IMR-90 (cell line): ENCODE data around the gene EIF2B5. TPM values are rescaled to one million over a fixed set of nuclear protein-coding genes. Genes with fewer than 3 reads are reported as not detected.

ENCODE experiments used
- ATAC-seq: fragments of 200-7000 bp; cut with Tn5 transposase; 2 replicates; pipeline ENCODE4 v1.9.1; 2020; ENCODE audit warnings: low read depth, mild to moderate bottlenecking, moderate library complexity
- BruUV-seq: library from RNA; stranded (reverse); fragments of 400-500 nt; replicated peaks from 2 replicates; lab custom pipeline; 2021; lab: Mats Ljungman, UMichigan
- CTCF ChIA-PET: fragments of 300-600 bp; formaldehyde crosslinking; extraction: SDS; loops from one replicate; lab custom pipeline; 2021; ENCODE audit warnings: antibody characterized with exemption; lab: Yijun Ruan, JAX
- POLR2A ChIA-PET: fragments of 300-600 bp; sonication (Branson Sonifier 250); formaldehyde crosslinking; loops from one replicate; lab custom pipeline; 2022; ENCODE audit warnings: antibody characterized with exemption; ENCODE audit not compliant: unreplicated experiment; lab: Charles Lee
- DNase-seq: peaks from one replicate; pipeline ENCODE4 v3.0.0; 2013
- H2AFZ ChIP-seq: replicated peaks from 2 replicates; pipeline ENCODE3; 2013; ENCODE audit warnings: low read length, mild to moderate bottlenecking; ENCODE audit not compliant: poor library complexity
- H2AK5ac ChIP-seq: 2 replicates; pipeline ENCODE4 v1.6.1; 2013; ENCODE audit warnings: low read depth, low read length, inconsistent platforms
- H2AK9ac ChIP-seq: replicated peaks from 2 replicates; pipeline ENCODE3; 2013; ENCODE audit warnings: mild to moderate bottlenecking, low read depth, low read length, moderate library complexity; ENCODE audit not compliant: poor library complexity
- H2BK120ac ChIP-seq: 2 replicates; pipeline ENCODE4 v1.6.1; 2013; ENCODE audit warnings: low read depth, low read length, inconsistent platforms
- H2BK15ac ChIP-seq: 3 replicates; pipeline ENCODE4 v1.6.1; 2013; ENCODE audit warnings: low read depth, low read length, inconsistent platforms
- H2BK20ac ChIP-seq: 2 replicates; pipeline ENCODE4 v1.6.1; 2013; ENCODE audit warnings: low read depth, mild to moderate bottlenecking, inconsistent platforms, low read length, moderate library complexity
- H2BK5ac ChIP-seq: 2 replicates; pipeline ENCODE4 v1.6.1; 2013; ENCODE audit warnings: mild to moderate bottlenecking, low read depth, low read length, inconsistent platforms; ENCODE audit not compliant: poor library complexity, severe bottlenecking
- H3K14ac ChIP-seq: replicated peaks from 2 replicates; pipeline ENCODE4 v1.6.1; 2013; ENCODE audit warnings: low read depth, low read length, inconsistent platforms
- H3K18ac ChIP-seq: 2 replicates; pipeline ENCODE4 v1.6.1; 2013; ENCODE audit warnings: low read depth, low read length, control low read depth
- H3K23ac ChIP-seq: 2 replicates; pipeline ENCODE4 v1.6.1; 2013; ENCODE audit warnings: low read depth, low read length, inconsistent platforms
- H3K27ac ChIP-seq: 2 replicates; pipeline ENCODE4 v1.5.1; 2013; ENCODE audit warnings: mild to moderate bottlenecking, control low read depth, low read length; ENCODE audit not compliant: insufficient read depth
- H3K27me3 ChIP-seq: 2 replicates; pipeline ENCODE4 v1.6.1; 2013; ENCODE audit warnings: low read length; ENCODE audit not compliant: control insufficient read depth, insufficient read depth
- H3K36me3 ChIP-seq: 2 replicates; pipeline ENCODE4 v1.6.1; 2013; ENCODE audit warnings: low read length, mixed read lengths; ENCODE audit not compliant: control insufficient read depth, insufficient read depth
- H3K4ac ChIP-seq: 2 replicates; pipeline ENCODE4 v1.6.1; 2013; ENCODE audit warnings: low read depth, low read length, inconsistent platforms
- H3K4me1 ChIP-seq: 2 replicates; pipeline ENCODE4 v1.6.1; 2013; ENCODE audit warnings: low read length, mixed read lengths; ENCODE audit not compliant: control insufficient read depth, insufficient read depth
- H3K4me2 ChIP-seq: 2 replicates; pipeline ENCODE4 v1.6.1; 2013; ENCODE audit warnings: low read depth, mild to moderate bottlenecking, control low read depth, low read length, moderate library complexity
- H3K4me3 ChIP-seq: 2 replicates; pipeline ENCODE4 v1.5.1; 2013; ENCODE audit warnings: low read depth, mild to moderate bottlenecking, control low read depth, low read length, moderate library complexity; ENCODE audit not compliant: insufficient read depth
- H3K56ac ChIP-seq: 2 replicates; pipeline ENCODE4 v1.6.1; 2013; ENCODE audit warnings: low read length, inconsistent platforms; ENCODE audit not compliant: insufficient read depth; ENCODE audit errors: extremely low read depth
- H3K79me1 ChIP-seq, 2 experiments: 2 replicates each; pipeline ENCODE4 v1.6.1; 2013; ENCODE audit warnings: low read length in 2 of 2, inconsistent platforms in 1 of 2, low read depth in 1 of 2
- H3K9ac ChIP-seq: 2 replicates; pipeline ENCODE4 v1.6.1; 2013; ENCODE audit warnings: low read depth, low read length, control low read depth
- H3K9me1 ChIP-seq: 2 replicates; pipeline ENCODE4 v1.6.1; 2013; ENCODE audit warnings: low read length, inconsistent platforms; ENCODE audit not compliant: insufficient read depth
- H3K9me3 ChIP-seq: 2 replicates; pipeline ENCODE4 v1.6.1; 2013; ENCODE audit warnings: low read length; ENCODE audit not compliant: control insufficient read depth, insufficient read depth
- H4K20me1 ChIP-seq: 2 replicates; pipeline ENCODE4 v1.6.1; 2013; ENCODE audit warnings: low read length, inconsistent platforms; ENCODE audit not compliant: insufficient read depth
- H4K5ac ChIP-seq: 2 replicates; pipeline ENCODE4 v1.6.1; 2013; ENCODE audit warnings: mild to moderate bottlenecking, low read depth, low read length, control low read depth
- H4K8ac ChIP-seq, 2 experiments: 2 replicates each; pipeline ENCODE4 v1.6.1; 2013; ENCODE audit warnings: low read depth in 2 of 2, low read length in 2 of 2, control low read depth in 1 of 2, inconsistent platforms in 1 of 2
- H4K91ac ChIP-seq: 2 replicates; pipeline ENCODE4 v1.6.1; 2013; ENCODE audit warnings: low read depth, low read length, inconsistent platforms; ENCODE audit not compliant: insufficient read depth
- CTCF ChIP-seq: conservative IDR thresholded peaks from 2 replicates; pipeline ENCODE4 v1.5.1; 2012; ENCODE audit warnings: mild to moderate bottlenecking, low read depth, low read length, improper control_type of control experiment
- POLR2A ChIP-seq: IDR thresholded peaks from 2 replicates; pipeline ENCODE4 v1.6.1; 2012; ENCODE audit warnings: mild to moderate bottlenecking, low read depth, low read length
- WGBS, 2 experiments: methylation state at CpG; one replicate each; pipeline versions ENCODE4 v1.1.5 to v1.1.7; 2013; ENCODE audit warnings: missing lambda C conversion rate in 2 of 2; ENCODE audit not compliant: insufficient read length in 1 of 2; ENCODE audit errors: extremely low coverage in 2 of 2; 5-methylcytosine and 5-hydroxymethylcytosine counted together
- dilution Hi-C: fragments of 300-500 bp; cut with HindIII; formaldehyde crosslinking; loops from one replicate; pipeline ENCODE4 v1.14.3; 2018; ENCODE audit warnings: low sequenced_read_pairs; ENCODE audit not compliant: unreplicated experiment
- in situ Hi-C: fragments of 300-500 bp; cut with MboI; formaldehyde crosslinking; loops from 3 replicates; pipeline ENCODE4 v1.14.3; 2019; ENCODE audit warnings: low sequenced_read_pairs, inconsistent platforms, mixed read lengths
- intact Hi-C: fragments of 100-400 bp; cut with micrococcal nuclease; formaldehyde crosslinking; loops from 2 replicates; pipeline ENCODE4 v1.10.0; 2022
- polyA plus RNA-seq, 3 experiments: library from polyadenylated mRNA; depleted of rRNA; stranded (reverse); fragments of >200 nt; gene quantifications; 2 replicates each; pipeline ENCODE4 v1.2.3, GENCODE V29; 2012; ENCODE audit warnings: low replicate concordance in 1 of 3
- total RNA-seq: library from RNA; depleted of rRNA; stranded (reverse); fragments of >200 nt; gene quantifications from 2 replicates; pipeline ENCODE4 v1.2.3, GENCODE V29; 2012

The EIF2B5 gene
- total and polyA plus RNA-seq, 2 of the 4 experiments (the other 2 are of a cell fraction): 31.7 to 37.6 TPM

GRCh38 chr3:184167786-184168185 is 32.6 kb downstream of the EIF2B5 start:
- 86% methylated on average over 3 of the region's 8 CpGs; no CpG with 5 or more reads in 1 of the 2 experiments for WGBS, 2 experiments

More at GRCh38 chr3:184167786-184168185, 32.6 kb downstream of the EIF2B5 start:
- H3K18ac ChIP-seq: no peak overlapping the region
- H3K9ac ChIP-seq: no peak overlapping the region
- no peak overlapping the region for H3K4me3 ChIP-seq
- H2BK15ac ChIP-seq: no peak overlapping the region
- dilution Hi-C loops: no loop called here
- no peak overlapping the region for H2BK20ac ChIP-seq
- no peak overlapping the region for H3K4me2 ChIP-seq
- DNase-seq (no peak), ATAC-seq (no peak)
- in situ Hi-C loops: no loop called here
- peaks cover 32 to 80% of the 10 kb centered on the region in 2 experiments for H3K79me1 ChIP-seq
- no peak overlapping the region for H3K27ac ChIP-seq
- no peak overlapping the region for H3K56ac ChIP-seq
- no peak overlapping the region for H4K8ac ChIP-seq
- no peak for TF ChIP-seq CTCF
- no peak for TF ChIP-seq POLR2A
- no peaks in the 10 kb centered on the region for H3K9me3 ChIP-seq
- POLR2A ChIA-PET: no interaction called here
- no peak overlapping the region for H4K5ac ChIP-seq
- CTCF ChIA-PET: no interaction called here
- peaks cover 18% of the 10 kb centered on the region for H3K4me1 ChIP-seq
- no peak overlapping the region for H3K4ac ChIP-seq
- peak overlapping the region; percentile 4 for H2BK5ac ChIP-seq
- peaks cover 84% of the 10 kb centered on the region for H3K36me3 ChIP-seq
- H2AFZ ChIP-seq: no peak overlapping the region
- BruUV-seq: no TSS peak
- no peak overlapping the region for H4K91ac ChIP-seq
- no peak overlapping the region for H2AK5ac ChIP-seq
- H2AK9ac ChIP-seq: peak overlapping the region; percentile 19
- no peak overlapping the region for H3K14ac ChIP-seq
- peaks cover 23% of the 10 kb centered on the region; the same call in 1 of the 2 replicates for H3K9me1 ChIP-seq
- H2BK120ac ChIP-seq: no peak overlapping the region
- H3K23ac ChIP-seq: no peak overlapping the region
- no peaks in the 10 kb centered on the region for H3K27me3 ChIP-seq
- intact Hi-C loops: no loop called here
- H4K20me1 ChIP-seq: peaks cover 56% of the 10 kb centered on the region
